Smooth muscle cell (in vitro differentiated cells): ENCODE results near the gene TK2. TPM values are rescaled to one million over a fixed set of nuclear protein-coding genes. Genes with fewer than 3 reads are reported as not detected.

Experiments used
- DNase-seq: peaks from one replicate; lab custom pipeline; 2025; ENCODE audit not compliant: unreplicated experiment; lab: John Stamatoyannopoulos, UW
- H2AFZ ChIP-seq: fragments of 200-600 bp; sonication (generic); 2 replicates; pipeline ENCODE4 v1.6.0; 2016; ENCODE audit warnings: antibody characterized with exemption, low read depth, mild to moderate bottlenecking
- H3F3A ChIP-seq: fragments of 200-600 bp; sonication (generic); 2 replicates; pipeline ENCODE4 v1.6.0; 2017; ENCODE audit warnings: antibody characterized with exemption, low read depth
- H3K27ac ChIP-seq: fragments of 200-600 bp; sonication (generic); 2 replicates; pipeline ENCODE4 v1.5.1; 2016; ENCODE audit warnings: low read depth, mild to moderate bottlenecking
- H3K27me3 ChIP-seq: fragments of 200-600 bp; sonication (generic); 2 replicates; pipeline ENCODE4 v1.6.1; 2016; ENCODE audit warnings: low read depth, mild to moderate bottlenecking
- H3K36me3 ChIP-seq: fragments of 200-600 bp; sonication (generic); 2 replicates; pipeline ENCODE4 v1.5.1; 2016; ENCODE audit warnings: low read depth
- H3K4me1 ChIP-seq: fragments of 200-600 bp; sonication (generic); 2 replicates; pipeline ENCODE4 v1.5.1; 2016; ENCODE audit warnings: low read depth
- H3K4me2 ChIP-seq: fragments of 200-600 bp; sonication (generic); 2 replicates; pipeline ENCODE4 v1.6.0; 2016; ENCODE audit warnings: mild to moderate bottlenecking
- H3K4me3 ChIP-seq: fragments of 200-600 bp; sonication (generic); 2 replicates; pipeline ENCODE4 v1.5.1; 2016; ENCODE audit warnings: mild to moderate bottlenecking
- H3K79me2 ChIP-seq: fragments of 200-600 bp; sonication (generic); 2 replicates; pipeline ENCODE4 v1.6.0; 2016; ENCODE audit warnings: low read depth, mild to moderate bottlenecking
- H3K9ac ChIP-seq: fragments of 200-600 bp; sonication (generic); 2 replicates; pipeline ENCODE4 v1.6.0; 2016; ENCODE audit warnings: low read depth
- H3K9me3 ChIP-seq: fragments of 200-600 bp; sonication (generic); replicated peaks from 2 replicates; pipeline ENCODE4 v1.5.1; 2016; ENCODE audit warnings: low read depth
- H4K20me1 ChIP-seq: fragments of 200-600 bp; sonication (generic); 2 replicates; pipeline ENCODE4 v1.6.0; 2016; ENCODE audit warnings: low read depth
- WGBS: methylation state at CpG from one replicate; pipeline ENCODE4 v1.1.7; 2016; ENCODE audit warnings: low lambda C conversion rate; 5-methylcytosine and 5-hydroxymethylcytosine counted together
- polyA plus RNA-seq: library from polyadenylated mRNA; unstranded; fragments of >200 nt; fragmentation: Nextera tagmentation; extraction: Ambion mirVana; gene quantifications from 2 replicates; pipeline ENCODE4 v1.2.1, GENCODE V29; 2016
- total RNA-seq: library from RNA; depleted of rRNA; stranded (reverse); fragments of >200 nt; gene quantifications from 2 replicates; pipeline ENCODE4 v1.2.3, GENCODE V29; 2014
- TF ChIP-seq, protein P1 (sequence below): fragments of 200-600 bp; sonication (generic); IDR thresholded peaks from 2 replicates; pipeline ENCODE4 v1.5.1; 2017; ENCODE audit warnings: borderline replicate concordance, mild to moderate bottlenecking, antibody characterized with exemption; ENCODE audit not compliant: insufficient read depth, poor library complexity, severe bottlenecking

Gene TK2
- total and polyA plus RNA-seq, 2 experiments from 2014 or later: 7.3 to 9.7 TPM

DNA sequence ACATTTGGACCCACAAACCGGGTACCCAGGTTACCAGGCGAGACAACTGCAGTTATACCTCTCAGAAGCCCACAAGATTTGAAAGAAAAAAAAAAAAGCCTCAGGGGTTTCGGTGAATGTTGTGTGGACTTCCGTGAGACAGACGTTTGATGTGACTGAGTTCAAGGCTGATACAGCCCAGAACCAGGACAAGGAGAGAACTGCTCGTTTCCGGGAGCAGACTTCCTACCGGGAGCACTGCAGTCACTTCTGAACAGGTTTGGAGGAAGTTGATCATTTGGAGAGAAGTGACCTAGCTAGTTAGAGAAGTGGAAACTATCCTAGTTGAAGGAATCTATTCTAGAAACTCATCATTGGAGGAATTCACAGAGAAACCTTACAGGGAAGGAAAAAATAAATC lies 3.3 kb upstream of the TK2 start:
- H3K27me3 ChIP-seq: no peaks in the 10 kb centered on the region
- no peak for DNase-seq
- no peaks in the 10 kb centered on the region for H3K9me3 ChIP-seq
- peak overlapping the region; percentile 95 for H3K4me2 ChIP-seq
- no peak overlapping the region for H3K9ac ChIP-seq
- H3F3A ChIP-seq: peaks cover 9% of the 10 kb centered on the region
- H3K4me1 ChIP-seq: peaks cover 20% of the 10 kb centered on the region
- H3K36me3 ChIP-seq: no peaks in the 10 kb centered on the region
- no peak overlapping the region for H2AFZ ChIP-seq
- TF ChIP-seq, protein P1, sequence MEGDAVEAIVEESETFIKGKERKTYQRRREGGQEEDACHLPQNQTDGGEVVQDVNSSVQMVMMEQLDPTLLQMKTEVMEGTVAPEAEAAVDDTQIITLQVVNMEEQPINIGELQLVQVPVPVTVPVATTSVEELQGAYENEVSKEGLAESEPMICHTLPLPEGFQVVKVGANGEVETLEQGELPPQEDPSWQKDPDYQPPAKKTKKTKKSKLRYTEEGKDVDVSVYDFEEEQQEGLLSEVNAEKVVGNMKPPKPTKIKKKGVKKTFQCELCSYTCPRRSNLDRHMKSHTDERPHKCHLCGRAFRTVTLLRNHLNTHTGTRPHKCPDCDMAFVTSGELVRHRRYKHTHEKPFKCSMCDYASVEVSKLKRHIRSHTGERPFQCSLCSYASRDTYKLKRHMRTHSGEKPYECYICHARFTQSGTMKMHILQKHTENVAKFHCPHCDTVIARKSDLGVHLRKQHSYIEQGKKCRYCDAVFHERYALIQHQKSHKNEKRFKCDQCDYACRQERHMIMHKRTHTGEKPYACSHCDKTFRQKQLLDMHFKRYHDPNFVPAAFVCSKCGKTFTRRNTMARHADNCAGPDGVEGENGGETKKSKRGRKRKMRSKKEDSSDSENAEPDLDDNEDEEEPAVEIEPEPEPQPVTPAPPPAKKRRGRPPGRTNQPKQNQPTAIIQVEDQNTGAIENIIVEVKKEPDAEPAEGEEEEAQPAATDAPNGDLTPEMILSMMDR: no peak
- peaks cover 28% of the 10 kb centered on the region for H3K79me2 ChIP-seq
- no peak overlapping the region for H3K27ac ChIP-seq
- peaks cover 3% of the 10 kb centered on the region for H4K20me1 ChIP-seq
- 89% methylated on average over 8 of the region's 8 CpGs for WGBS
- H3K4me3 ChIP-seq: peak overlapping the region; percentile 74

DNA sequence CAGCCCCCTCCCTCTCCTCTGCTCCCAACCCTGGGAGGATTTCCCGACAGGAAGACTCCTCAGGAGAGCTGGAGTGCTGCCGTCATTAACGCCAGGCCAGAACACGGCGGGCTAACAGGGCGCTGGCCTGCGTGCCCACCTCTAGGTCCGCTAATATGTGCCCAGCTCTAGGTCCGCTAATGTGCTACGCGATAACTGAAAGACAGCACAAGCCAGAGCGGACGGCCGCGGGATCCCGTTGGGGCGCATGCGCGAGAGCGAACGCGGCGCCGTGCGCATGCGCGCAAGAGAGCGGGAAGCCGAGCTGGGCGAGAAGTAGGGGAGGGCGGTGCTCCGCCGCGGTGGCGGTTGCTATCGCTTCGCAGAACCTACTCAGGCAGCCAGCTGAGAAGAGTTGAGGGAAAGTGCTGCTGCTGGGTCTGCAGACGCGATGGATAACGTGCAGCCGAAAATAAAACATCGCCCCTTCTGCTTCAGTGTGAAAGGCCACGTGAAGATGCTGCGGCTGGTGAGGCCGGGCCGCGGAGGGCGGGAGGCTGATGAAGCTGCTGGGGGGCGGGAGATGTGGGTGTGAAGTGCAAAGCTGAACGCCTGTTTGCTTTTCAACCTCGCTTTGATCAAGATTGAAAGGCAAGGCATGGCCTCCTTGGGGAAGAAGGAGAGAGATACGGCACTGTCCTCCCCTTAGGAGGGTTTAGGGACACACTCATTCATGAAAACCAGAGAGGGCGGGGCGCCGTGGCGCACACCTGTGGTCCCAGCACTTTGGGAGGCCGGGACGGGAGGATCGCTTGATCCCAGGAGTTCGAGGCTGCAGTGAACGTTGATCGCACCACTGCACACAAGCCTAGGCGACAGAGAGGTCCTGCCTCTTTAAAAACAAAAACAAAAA lies 2.6 kb upstream of the TK2 start, which contains the start of gene CKLF:
Gene CKLF, plus strand, starts transcription at position 291 of the 892 bp plus-strand sequence. Its CDS starts 140 bp downstream, at position 431.
- no peaks in the 10 kb centered on the region for H3K36me3 ChIP-seq
- H3K27ac ChIP-seq: peak within 1 kb of the TSS; percentile 74

DNA sequence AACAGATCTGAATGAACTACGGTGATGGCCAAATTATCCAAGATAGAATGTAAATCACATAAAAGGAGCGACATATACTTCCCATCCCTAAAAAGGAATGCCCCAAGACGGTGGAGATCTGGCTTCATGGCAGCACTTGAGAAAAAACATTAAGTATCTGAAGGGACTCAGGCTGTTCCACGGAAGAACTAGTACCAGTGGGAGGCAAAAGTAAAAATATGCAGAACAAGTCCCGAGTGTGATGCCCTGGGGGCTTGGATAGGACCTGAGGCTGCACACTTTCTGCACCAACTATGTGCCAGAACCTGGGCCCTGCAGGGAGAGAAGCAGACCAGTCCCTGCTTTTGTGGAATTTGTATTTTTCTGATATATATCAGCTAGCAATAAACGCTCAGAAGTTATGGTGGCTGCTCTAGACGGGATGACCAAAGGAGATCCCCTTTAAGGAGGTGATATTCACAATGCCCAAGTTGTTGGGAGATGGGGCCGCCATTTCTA lies 1.9 kb upstream of the TK2 start:
- Histone ChIP-seq H3F3A (peaks cover 9% of the 10 kb centered on the region), H3K79me2 (peaks cover 28% of the 10 kb centered on the region)

More for the DNA sequence above, 2.6 kb upstream of the TK2 start, which contains the start of gene CKLF:
- peak; percentile 72 for DNase-seq
- peak within 1 kb of the TSS; percentile 74 for H3K4me3 ChIP-seq
- H2AFZ ChIP-seq: peak within 1 kb of the TSS; percentile 98
- H3K9ac ChIP-seq: peak within 1 kb of the TSS; percentile 74
- H4K20me1 ChIP-seq: no peaks in the 10 kb centered on the region
- peak within 1 kb of the TSS; percentile 95 for H3K4me2 ChIP-seq
- H3K9me3 ChIP-seq: no peaks in the 10 kb centered on the region
- 27% methylated on average over 62 of the region's 63 CpGs for WGBS
- H3F3A ChIP-seq: peaks cover 9% of the 10 kb centered on the region
- H3K4me1 ChIP-seq: peaks cover 20% of the 10 kb centered on the region
- peaks cover 28% of the 10 kb centered on the region for H3K79me2 ChIP-seq
- TF ChIP-seq, protein P1: no peak
- H3K27me3 ChIP-seq: no peaks in the 10 kb centered on the region

More for the DNA sequence above, 1.9 kb upstream of the TK2 start:
- 74% methylated on average over 8 of the region's 8 CpGs for WGBS
- H2AFZ ChIP-seq: peak overlapping the region; percentile 98
- DNase-seq: no peak
- no peaks in the 10 kb centered on the region for H4K20me1 ChIP-seq
- peak overlapping the region; percentile 74 for H3K9ac ChIP-seq
- TF ChIP-seq, protein P1: peak; percentile 5
- H3K4me1 ChIP-seq: peaks cover 20% of the 10 kb centered on the region
- no peaks in the 10 kb centered on the region for H3K9me3 ChIP-seq
- H3K4me2 ChIP-seq: peak overlapping the region; percentile 95
- H3K4me3 ChIP-seq: peak overlapping the region; percentile 74
- H3K36me3 ChIP-seq: no peaks in the 10 kb centered on the region
- H3K27me3 ChIP-seq: no peaks in the 10 kb centered on the region
- peak overlapping the region; percentile 74 for H3K27ac ChIP-seq
